Hindlimb muscle (tissue), 1 donor: ENCODE data around the gene MYZAP. TPM values are rescaled to one million over a fixed set of nuclear protein-coding genes. Genes with fewer than 3 reads are reported as not detected.

ENCODE experiments used
- DNase-seq: peaks from one replicate; pipeline ENCODE4 v3.0.0-alpha.2; 2013
- polyA plus RNA-seq: library from polyadenylated mRNA; unstranded; fragments of 120-200 nt; gene quantifications from one replicate; pipeline ENCODE4 v1.2.1, GENCODE V29; 2013; ENCODE audit not compliant: insufficient read length

MYZAP gene
- polyA plus RNA-seq = 2.7 TPM

- no peak for DNase-seq
Observed at GRCh38 chr15:57591822-57592367, at the start of gene MYZAP. Gene MYZAP (plus strand): TSS chr15:57591904. CDS start chr15:57592035, 131 bp downstream.

DNA sequence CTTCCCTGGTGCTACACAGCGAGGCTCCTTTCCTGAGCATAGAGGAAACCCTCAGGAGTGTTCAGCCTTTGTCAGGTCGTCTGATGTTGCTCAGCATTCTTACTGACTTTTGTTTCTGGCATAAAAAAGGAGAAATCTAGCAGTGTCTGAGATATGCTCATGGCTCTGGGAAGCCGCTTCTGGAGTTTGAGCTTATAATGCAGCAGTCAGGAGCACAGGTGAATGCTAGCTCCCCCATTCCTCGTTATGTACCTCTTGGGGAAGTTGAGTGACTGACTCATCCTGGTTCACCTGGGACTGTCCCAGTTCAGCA, 49.2 kb upstream of the MYZAP start:
- no peak for DNase-seq

DNA sequence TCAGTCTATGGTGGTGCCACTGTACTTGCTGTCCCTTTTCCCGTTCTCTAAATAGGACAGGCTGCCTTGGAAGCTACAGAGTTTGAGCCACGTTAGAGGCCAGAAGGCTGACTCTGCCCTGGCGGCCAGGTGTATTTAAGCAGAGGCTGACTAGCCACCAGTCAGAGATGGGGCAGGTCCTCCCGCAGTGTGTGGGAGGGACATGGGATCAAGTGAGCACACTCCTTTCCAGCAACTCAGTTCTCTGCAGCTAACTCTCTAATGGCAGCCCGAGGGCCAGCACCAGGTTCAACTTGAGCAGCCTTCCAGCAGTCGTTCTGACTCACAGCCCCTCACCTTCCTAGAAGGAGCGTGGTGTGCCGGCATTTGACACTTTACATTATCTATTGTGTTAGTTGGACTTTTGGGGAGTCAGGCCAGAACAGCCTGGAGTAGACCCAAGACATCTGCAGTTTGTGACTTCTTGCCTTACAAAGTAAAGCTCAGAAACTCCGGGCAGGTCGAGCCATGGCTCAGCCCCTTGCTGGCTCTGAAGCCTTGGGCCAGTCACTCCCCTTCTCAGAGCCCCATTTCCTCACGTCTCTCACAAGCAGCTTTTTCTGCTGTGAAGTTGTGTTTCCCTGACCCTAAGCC, 46.7 kb upstream of the MYZAP start:
- DNase-seq = no peak

GRCh38 chr15:57545995-57546394, 45.7 kb upstream of the MYZAP start:
- DNase-seq = no peak

- DNase-seq = no peak
Observed at GRCh38 chr15:57547243-57547755, 44.4 kb upstream of the MYZAP start.

DNA sequence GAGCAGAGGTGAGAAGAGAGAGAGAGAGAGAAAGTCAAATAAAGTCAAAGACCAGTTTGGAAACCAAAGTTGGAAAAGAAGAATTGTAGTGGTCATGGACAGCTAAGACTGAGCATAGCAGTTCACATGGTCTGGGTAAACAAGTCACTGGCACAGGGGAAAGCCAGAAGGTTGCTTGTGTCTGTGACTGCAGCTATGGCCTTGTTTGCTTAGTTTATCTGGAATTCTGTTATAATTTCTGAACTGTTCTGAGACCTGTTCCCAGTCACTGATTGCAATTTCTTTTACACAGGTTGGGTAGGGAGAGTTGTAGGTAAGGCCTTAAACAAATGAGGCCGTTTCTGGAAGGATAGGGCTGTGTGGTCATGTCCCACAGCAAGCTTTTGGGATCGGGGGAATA, 43.4 kb upstream of the MYZAP start:
- DNase-seq = no peak

DNA sequence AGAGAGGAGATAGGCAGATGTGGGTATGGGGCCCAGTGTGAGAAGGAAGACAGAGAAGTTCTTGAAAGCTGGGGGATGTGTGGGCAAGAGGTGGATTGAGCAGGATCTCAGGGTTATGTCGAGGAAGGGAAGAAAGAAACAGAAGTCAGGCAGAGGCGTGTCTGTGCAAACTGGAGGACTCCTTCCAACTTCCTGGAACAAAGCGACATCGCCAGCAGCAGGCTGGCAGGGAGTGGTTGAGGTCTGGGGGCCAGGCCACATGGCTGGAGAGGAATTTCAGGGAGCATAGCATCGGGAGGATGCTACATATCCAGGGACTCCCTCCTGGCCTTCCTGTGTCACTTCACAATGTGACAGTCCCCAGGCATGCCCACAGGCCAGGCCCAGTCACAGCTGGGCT, 42.9 kb upstream of the MYZAP start:
- DNase-seq = no peak

GRCh38 chr15:57549935-57550334, 41.8 kb upstream of the MYZAP start:
- DNase-seq = no peak

GRCh38 chr15:57550640-57551039, 41.1 kb upstream of the MYZAP start:
- no peak for DNase-seq

DNA sequence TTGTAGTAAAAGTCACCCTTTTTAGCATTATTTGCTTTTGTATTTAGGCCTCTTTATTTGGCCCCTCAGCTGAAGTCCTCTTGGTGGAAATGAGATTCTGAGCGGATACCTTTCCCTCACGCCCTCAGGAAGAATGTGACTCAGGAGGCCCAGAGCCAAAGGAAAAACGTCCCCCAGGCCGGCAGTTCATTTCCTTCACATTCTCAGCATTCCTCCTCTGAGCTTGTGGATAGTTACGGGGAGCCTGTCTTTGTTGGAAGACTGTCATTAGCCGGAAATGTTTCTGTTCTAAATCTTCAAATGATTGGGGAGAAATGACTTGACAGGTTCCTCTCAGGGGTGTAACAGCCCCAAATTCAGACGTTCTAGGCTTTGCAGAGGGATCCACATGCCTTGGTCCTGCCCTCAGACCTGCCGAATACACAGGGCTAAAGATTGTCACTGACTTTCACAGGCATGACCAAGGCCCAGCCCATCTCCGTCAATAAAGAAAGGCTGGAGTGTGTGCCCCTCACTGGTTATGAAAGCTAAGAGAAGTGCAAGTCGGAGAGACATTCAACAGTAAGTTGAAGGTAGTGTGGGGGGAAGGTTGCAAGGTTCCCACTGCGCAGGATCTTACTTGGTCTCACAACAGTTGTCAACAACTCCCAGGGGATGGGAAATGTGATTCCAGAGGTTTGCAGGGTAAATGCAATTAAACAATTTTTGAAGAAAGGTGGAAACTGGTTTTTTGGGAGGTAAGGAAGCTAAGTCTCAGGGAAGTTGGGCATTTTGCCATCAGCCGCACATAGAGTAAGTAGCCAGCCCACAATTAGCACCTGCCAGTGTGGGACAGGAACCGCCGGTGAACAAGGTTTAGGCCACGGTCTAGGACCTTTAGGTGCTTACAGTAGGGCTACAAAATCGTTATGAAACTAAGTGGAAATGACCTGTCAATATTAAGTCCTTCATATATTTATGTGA, 39.7 kb upstream of the MYZAP start:
- no peak for DNase-seq

DNA sequence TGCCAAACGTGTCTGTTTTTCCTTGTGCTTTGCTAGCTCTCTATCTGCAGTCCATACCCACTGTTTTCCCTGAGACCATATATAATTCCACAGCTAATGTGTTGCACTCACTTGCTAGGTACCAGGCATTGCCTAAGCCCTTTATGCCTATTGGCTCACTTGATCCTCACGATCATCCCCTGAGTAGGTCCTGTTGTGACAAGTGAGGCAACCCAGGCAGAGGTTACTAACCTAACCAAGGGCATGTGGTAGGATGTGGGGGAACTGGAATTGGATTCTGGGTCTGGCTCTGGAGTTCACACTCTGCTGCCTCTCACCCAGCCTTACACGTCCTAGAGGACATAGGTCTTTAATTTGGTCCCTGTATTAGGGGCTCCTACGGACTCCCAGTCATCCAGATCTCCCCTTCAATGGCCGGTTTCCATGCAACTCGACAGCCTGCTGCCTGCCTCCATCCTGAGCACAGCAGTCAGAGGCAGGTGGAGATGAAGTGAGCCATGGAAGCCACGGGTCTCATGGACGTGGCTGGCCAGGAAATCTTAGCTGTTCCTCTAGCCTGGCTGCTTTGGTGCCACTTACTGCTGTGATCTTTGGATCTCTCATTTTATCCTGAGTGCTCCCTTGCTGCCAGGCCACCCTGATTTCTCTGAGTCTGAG, 38.9 kb upstream of the MYZAP start:
- DNase-seq = no peak

GRCh38 chr15:57553526-57553925, 38.2 kb upstream of the MYZAP start:
- DNase-seq = no peak

DNA sequence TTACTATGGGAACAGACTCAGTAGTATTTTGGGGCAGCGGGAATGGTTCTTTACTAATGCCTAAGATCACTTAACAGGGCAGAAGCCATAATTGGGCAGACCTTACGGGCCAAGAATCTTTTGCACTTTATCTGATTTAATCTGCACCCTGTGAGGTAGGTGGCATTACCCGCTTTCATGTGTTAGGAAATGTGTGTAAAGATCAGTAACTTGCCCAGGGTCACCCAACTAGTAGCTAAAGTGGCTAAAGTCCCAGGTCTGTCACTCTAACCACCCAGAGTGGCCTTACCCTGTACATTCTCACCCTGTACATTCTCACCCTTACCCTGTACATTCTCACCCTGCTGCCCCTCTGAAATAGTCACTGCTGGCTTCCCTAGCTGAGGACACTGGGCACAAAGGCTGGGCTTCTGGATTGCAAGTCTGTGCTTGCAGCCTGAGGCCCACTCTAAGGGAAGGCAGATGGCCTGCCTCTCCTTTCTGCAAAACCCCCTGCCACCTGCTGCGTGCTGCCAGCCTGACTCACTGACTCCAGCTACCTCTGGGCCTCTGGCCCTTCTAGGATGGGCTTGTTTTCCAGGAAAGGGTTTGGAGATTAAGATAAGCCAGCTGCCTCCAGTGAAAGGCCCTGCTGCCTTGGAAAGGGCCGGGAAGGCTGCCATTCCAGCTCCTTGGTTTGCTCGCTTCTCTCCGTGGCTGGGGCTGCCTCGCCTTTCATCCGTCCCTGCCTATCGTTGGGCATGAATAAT, 37.5 kb upstream of the MYZAP start:
- no peak for DNase-seq

DNA sequence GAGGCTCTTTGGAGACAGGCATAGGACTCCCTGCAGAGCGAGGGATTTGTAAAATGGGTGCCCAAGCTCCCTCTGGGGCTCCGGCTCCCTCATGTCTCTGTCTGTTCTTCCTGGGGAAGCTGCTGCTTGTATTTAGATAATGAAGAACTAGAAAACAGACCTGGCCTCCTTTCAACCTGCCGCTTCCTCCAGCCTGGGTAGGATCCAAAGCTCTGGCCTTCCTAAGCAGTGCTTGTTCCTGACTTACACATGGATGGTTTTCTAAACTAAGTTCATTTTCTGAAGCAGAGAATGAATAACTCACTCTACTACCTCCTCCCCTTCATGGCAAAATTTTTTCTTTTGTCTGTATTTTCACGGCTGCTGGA, 36.9 kb upstream of the MYZAP start:
- no peak for DNase-seq

DNA sequence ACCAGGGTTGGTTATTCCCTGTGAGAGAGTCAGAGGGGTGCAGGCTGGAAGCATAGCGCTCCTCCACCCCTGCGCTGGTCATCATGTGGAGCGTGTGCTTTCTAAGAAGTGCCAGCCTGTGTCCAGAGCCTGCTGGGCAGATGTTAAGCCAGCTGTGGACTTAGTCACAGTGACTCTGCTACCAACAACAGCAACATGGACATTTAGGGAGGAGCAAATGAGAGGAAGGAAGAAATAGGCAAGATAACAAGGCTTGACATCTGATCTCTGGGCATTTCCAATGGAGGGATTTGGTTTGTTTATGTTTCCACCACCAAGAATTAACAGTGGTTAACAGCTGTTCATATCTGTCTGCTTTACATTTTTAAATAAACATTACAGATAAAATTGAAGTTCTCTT, 36.4 kb upstream of the MYZAP start:
- no peak for DNase-seq

GRCh38 chr15:57556040-57556439, 35.7 kb upstream of the MYZAP start:
- DNase-seq = no peak

DNA sequence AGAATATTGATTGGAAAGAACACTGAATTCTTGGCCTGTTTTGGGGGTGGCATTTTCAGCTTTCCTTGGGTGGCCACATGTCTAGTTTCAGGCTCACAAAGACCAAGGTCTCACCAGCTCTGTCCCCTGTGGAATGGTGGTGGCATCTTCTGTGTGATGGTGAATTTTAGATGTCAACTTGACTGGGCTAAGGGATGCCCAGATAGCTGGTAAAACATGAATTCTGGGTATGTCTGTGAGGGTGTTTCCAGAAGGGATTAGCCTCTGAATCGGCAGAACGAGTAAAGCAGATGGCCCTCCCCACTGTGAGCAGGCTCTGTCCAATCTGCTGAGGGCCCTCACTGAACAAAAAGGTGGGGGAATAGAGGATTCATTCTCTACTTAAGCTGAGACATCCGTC, 34.4 kb upstream of the MYZAP start:
- no peak for DNase-seq

GRCh38 chr15:57557810-57558209, 33.9 kb upstream of the MYZAP start:
- DNase-seq = no peak

DNA sequence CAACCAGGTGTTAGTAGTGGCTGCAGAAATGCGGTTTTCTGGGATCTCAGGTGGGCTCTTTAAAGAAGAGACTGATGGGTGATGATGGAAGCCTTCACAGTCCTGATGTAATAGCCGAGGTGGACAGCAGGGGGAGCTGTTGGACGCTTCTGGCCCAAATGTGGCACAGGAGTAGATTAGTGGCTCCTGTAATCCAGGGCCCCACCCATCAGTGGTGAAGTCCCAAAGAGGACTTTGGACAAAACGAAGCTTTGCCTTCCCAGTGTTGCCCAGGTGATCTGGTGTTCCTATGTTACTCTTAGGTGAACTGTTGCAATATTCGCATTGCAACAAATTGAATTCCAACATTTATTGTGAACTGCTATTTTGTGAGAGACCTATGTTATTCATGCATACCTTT, 31.8 kb upstream of the MYZAP start:
- DNase-seq = no peak

DNA sequence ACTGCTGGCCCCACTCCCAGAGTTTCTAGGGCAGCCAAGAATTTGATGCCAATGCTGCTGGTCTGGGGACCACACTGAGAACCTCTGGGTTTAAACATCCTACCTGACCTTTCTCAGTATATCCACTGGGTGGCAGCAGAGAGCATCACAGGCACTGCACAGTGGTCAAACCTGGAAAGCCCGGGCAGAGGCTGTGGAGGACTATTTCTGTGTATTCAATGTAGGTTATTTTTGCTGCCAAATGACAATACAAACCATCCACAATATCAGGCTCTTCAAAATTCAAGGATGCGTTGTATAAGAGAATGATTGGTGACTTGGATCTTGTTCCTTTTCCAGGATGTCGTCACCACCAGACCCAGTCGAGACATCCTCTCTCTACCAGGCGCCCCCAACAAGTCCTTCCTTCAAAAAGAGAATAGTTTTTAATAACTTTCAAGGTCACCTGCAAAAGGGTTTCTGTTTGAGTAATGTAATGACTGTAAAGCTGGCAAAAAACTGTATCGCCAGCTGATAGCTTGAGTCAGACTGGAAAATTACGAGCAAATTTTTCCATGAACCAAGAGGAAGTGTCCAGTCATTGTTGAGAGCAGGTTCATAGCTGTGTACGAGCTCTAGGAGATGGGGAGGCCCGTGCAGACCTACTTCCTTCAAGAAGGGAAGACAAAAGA, 30.5 kb upstream of the MYZAP start:
- DNase-seq = peak; percentile 77

GRCh38 chr15:57562196-57562769, 29.4 kb upstream of the MYZAP start:
- no peak for DNase-seq
